ENCODE results near the gene SUPT6H.

- no peak for TF ChIP-seq CTCF (IDR thresholded peaks at IDR 0.05)
- no peak for TF ChIP-seq POLR2A (IDR thresholded peaks at IDR 0.05)
Observed at GRCh38 chr17:28748852-28749515, 87.0 kb downstream of the SUPT6H start.

Measured in stomach (tissue), 4 donors.